AG09309 (cell line): Measurements from ENCODE around the gene DOCK11.

ENCODE experiments used
- DNase-seq: peaks from one replicate; pipeline ENCODE4 v3.0.0-alpha.2; 2010; ENCODE audit warnings: low read depth
- H3K4me3 ChIP-seq: 2 replicates; pipeline ENCODE4 v1.5.1; 2011; ENCODE audit warnings: mild to moderate bottlenecking, low read depth, low read length, moderate library complexity; ENCODE audit not compliant: control insufficient read depth
- TF ChIP-seq, protein P1 (sequence below): IDR thresholded peaks from 2 replicates; pipeline ENCODE4 v1.5.1; 2011; ENCODE audit warnings: mild to moderate bottlenecking, low read depth, low read length, inconsistent platforms; ENCODE audit not compliant: insufficient read depth, control insufficient read depth; ENCODE audit errors: missing control alignments

The DOCK11 gene

DNA sequence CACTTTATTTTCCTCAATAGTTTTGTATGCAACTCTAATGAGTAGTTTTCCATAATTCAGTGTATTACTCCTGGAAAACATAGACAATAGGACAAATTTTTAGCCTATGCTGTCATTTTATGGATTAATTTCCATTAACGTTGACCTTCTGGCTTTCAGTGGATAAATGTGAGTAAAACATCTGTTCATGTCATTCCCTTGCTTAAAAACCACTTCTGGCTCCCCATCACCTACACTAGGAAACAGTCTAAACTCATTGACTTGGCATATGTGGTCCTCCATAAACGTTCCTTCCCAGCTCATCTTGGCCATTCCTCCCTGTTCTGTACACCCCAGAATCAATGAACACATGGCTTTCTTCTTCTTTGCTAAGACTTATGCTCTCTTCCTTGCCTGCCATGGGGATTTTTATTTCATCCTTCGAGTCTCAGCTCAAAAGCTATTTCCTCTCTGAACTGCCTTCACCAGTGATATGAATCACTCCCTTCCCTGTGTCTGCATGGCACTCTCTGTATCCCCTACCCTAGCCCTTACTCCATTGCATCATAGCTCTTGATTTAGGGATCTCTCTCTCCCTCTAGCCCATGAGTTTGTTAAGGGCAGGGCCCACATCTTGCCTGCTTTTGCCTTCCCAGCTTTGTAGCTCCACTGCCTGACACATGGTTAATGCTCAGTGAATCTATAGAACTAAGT lies 34.8 kb downstream of the DOCK11 start:
- DNase-seq, result no peak
- H3K4me3 ChIP-seq, result no peak overlapping the region
- TF ChIP-seq, protein P1, sequence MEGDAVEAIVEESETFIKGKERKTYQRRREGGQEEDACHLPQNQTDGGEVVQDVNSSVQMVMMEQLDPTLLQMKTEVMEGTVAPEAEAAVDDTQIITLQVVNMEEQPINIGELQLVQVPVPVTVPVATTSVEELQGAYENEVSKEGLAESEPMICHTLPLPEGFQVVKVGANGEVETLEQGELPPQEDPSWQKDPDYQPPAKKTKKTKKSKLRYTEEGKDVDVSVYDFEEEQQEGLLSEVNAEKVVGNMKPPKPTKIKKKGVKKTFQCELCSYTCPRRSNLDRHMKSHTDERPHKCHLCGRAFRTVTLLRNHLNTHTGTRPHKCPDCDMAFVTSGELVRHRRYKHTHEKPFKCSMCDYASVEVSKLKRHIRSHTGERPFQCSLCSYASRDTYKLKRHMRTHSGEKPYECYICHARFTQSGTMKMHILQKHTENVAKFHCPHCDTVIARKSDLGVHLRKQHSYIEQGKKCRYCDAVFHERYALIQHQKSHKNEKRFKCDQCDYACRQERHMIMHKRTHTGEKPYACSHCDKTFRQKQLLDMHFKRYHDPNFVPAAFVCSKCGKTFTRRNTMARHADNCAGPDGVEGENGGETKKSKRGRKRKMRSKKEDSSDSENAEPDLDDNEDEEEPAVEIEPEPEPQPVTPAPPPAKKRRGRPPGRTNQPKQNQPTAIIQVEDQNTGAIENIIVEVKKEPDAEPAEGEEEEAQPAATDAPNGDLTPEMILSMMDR, result no peak

DNA sequence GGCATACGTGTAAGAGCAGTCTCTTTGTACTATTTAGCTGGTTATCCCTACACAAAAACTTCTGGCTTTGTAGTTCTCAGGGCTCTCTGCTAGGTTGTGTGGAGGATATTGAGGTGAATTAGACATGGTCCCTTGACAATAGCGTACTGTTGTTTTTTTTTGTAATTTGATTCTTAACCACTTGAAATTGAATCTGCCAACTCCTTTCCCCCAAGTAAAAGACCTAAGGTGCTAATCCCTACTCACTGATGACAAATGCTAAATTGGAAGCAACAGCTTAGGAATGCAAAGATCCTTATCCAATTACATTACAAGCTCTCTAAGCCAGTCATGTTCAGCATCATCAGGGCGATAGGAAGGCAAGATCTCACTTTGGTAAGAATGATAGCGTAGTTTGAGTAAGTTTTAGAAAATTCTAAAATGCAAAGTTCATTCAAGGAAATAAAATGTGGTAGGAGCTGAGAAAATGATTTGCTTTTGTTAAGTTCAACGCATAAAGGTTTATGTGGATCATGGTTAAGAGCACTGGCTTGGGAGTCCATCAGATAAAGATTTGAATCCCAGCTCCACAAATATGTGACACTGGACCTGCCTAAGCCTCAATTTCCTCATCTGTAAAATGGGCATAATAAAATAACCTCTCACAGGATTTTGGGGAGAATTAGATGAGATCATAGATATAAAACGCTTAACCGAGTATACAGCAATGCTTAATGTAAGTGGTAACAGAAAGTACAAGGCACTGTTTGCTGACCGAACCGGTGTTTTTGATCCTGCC lies 39.3 kb downstream of the DOCK11 start:
- TF ChIP-seq, protein P1, result no peak
- H3K4me3 ChIP-seq, result no peak overlapping the region
- DNase-seq, result no peak

DNA sequence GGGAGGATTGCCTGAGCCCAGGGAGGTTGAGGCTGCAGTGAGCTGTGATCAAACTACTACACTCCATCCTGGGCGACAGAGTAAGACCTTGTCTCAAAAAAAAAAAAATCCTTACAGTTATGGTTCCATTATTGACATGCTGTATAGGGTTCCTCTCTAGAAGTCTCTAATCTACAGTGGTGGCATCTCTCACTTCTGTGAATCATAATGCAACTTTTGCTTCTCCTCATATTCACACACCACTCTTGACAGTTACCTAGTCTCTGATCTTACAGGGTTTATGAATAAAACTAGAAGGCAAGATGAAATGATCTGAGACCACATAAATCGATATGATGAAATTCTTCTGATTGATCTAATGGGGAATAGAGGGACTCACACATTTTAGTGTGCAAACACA lies 40.6 kb downstream of the DOCK11 start:
- H3K4me3 ChIP-seq, result no peak overlapping the region

DNA sequence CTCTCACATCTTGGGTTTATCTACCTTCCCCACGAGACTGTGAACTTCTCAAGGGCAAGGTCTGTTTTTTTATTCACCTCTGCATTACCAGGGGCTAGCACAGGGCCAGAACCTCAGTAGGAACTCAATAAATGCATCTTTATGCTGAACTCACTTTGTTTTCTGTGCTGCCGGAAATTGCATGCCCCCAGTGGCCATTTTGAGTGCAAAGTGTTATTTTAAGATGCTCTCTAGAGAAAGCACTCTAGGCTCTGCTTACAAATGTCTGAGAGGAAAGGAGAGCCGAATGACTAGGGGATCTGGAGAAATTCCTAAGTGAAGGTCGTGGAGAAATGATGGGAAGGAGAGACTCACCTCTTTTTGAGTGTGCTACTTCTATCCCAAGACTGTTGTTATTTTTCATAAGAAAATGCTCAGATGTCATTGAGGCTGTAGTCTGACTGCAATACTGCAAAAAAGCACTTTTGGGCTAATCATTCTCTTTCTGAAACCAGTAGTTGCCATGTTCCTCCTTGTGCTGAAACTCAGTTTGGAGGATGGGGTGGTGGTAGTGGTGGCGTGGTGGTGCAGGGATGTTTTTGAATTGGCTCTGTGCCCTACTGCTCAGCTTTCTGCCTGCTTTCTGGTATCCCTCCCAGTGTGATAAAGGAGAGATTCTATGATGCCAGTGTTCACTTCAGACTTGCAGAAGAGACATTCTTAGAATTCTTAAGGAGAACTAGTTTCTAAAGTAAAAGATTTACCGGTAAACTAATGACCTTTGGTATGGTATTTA lies 41.3 kb downstream of the DOCK11 start:
- no peak for DNase-seq
- no peak overlapping the region for H3K4me3 ChIP-seq
- TF ChIP-seq, protein P1, result peak; percentile 47

More for the DNA sequence above, 40.6 kb downstream of the DOCK11 start:
- no peak for DNase-seq
- TF ChIP-seq, protein P1, result no peak

DNA sequence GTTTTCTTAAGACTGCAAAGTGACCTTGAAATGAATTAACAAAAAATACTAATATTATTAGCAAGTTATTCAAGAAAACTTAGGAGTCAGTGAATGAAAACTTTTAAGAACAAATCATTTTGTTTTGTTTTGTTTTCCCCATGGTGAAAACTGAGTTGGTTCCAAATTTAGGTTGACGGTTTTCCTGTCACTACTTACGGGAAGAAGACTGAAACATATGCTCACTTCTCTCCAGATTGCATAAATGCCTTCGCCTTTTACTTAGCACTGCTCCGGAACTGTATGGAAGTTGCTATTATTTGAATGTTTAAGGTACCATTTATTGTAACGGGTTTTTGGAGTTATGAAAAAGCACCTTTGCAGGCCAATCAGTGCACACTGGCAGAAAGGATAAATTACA lies 42.8 kb downstream of the DOCK11 start:
- DNase-seq, result no peak
- H3K4me3 ChIP-seq, result no peak overlapping the region
- TF ChIP-seq, protein P1, result no peak

DNA sequence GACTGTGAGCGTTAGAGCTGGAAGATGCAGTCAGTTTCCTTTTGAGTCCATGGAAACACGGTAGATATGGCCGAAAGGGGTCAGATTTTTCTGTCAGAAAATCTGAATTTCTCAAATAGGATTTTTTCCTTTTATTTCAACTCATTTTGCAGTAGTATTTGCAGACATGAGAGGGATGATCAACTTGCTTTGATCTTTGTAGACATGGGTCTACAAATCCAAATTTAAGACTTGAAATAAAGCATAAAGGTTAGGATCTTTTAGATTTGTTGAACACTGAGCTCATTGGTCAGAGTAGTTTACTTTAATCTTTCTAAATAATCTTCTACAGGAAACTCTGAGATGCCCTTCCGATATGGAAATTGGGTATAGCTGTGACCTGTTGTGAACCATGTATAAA lies 44.7 kb downstream of the DOCK11 start:
- no peak for DNase-seq
- no peak overlapping the region for H3K4me3 ChIP-seq
- TF ChIP-seq, protein P1, result no peak
